SK-N-SH (cell line): ENCODE measurements around the gene TMUB1. TPM values are rescaled to one million over a fixed set of nuclear protein-coding genes. Genes with fewer than 3 reads are reported as not detected.

Experiments
- CTCF ChIA-PET: fragments of 300-600, 350-600 bp; formaldehyde crosslinking; extraction: SDS; loops from one replicate; lab custom pipeline; 2021; lab: Yijun Ruan, JAX
- POLR2A ChIA-PET: fragments of 350-600 bp; sonication (Branson Sonifier 250); formaldehyde crosslinking; extraction: SDS; loops from one replicate; lab custom pipeline; 2020; ENCODE audit warnings: antibody characterized with exemption, inconsistent platforms; lab: Yijun Ruan, JAX
- DNase-seq: peaks from one replicate; pipeline ENCODE4 v3.0.0; 2012
- H2AFZ ChIP-seq: fragments of 200-600 bp; sonication (generic); 2 replicates; pipeline ENCODE4 v1.8.1; 2016; ENCODE audit warnings: antibody characterized with exemption, mild to moderate bottlenecking, low read depth
- H3F3A ChIP-seq: fragments of 200-600 bp; sonication (generic); replicated peaks from 2 replicates; pipeline ENCODE3; 2016; ENCODE audit warnings: antibody characterized with exemption, mild to moderate bottlenecking; ENCODE audit not compliant: insufficient read depth
- H3K27ac ChIP-seq, 2 experiments: fragments of 200-500 bp in 1 of 2; fragments of 200-600 bp in 1 of 2; sonication (Bioruptor generic) in 1 of 2; sonication (generic), shearing (Covaris generic) in 1 of 2; 2 replicates each; pipeline versions ENCODE4 v1.5.1 to v1.6.1; 2014 to 2016; ENCODE audit warnings: low read depth in 2 of 2, inconsistent platforms in 1 of 2, low read length in 1 of 2, mild to moderate bottlenecking in 1 of 2, mixed read lengths in 1 of 2
- H3K27me3 ChIP-seq: fragments of 200-600 bp; sonication (generic), shearing (Covaris generic); 2 replicates; pipeline ENCODE4 v1.6.1; 2016; ENCODE audit warnings: mixed run types; ENCODE audit not compliant: insufficient read depth
- H3K36me3 ChIP-seq, 2 experiments: fragments of 200-500 bp in 1 of 2; fragments of 200-600 bp in 1 of 2; sonication (Bioruptor generic) in 1 of 2; sonication (generic) in 1 of 2; replicated peaks in 1 of 2; 2 replicates each; pipeline versions ENCODE3 to v1.5.1; 2014 to 2016; ENCODE audit warnings: low read length in 1 of 2, mild to moderate bottlenecking in 1 of 2; ENCODE audit not compliant: insufficient read depth in 2 of 2, control insufficient read depth in 1 of 2
- H3K4me1 ChIP-seq, 2 experiments: fragments of 200-500 bp in 1 of 2; fragments of 200-600 bp in 1 of 2; sonication (Bioruptor generic) in 1 of 2; sonication (generic), shearing (Covaris generic) in 1 of 2; 2 replicates each; pipeline versions ENCODE4 v1.5.1 to v1.6.1; 2014 to 2016; ENCODE audit warnings: low read depth in 1 of 2, low read length in 1 of 2, mixed run types in 1 of 2; ENCODE audit not compliant: insufficient read depth in 2 of 2, control insufficient read depth in 1 of 2
- H3K4me2 ChIP-seq: fragments of 200-600 bp; sonication (generic), shearing (Covaris generic); 2 replicates; pipeline ENCODE4 v1.6.1; 2017; ENCODE audit warnings: mixed run types
- H3K4me3 ChIP-seq, 2 experiments: fragments of 200-500 bp in 1 of 2; fragments of 200-600 bp in 1 of 2; sonication (Bioruptor generic) in 1 of 2; sonication (generic), shearing (Covaris generic) in 1 of 2; 2 replicates each; pipeline versions ENCODE4 v1.5.1 to v1.8.1; 2014 to 2016; ENCODE audit warnings: low read depth in 2 of 2, inconsistent platforms in 1 of 2, low read length in 1 of 2, mild to moderate bottlenecking in 1 of 2, mixed read lengths in 1 of 2, moderate library complexity in 1 of 2
- H3K79me2 ChIP-seq: fragments of 200-600 bp; sonication (generic); 2 replicates; pipeline ENCODE4 v1.8.1; 2017; ENCODE audit warnings: mild to moderate bottlenecking; ENCODE audit not compliant: insufficient read depth
- H3K9ac ChIP-seq: fragments of 200-600 bp; sonication (generic); 2 replicates; pipeline ENCODE4 v1.6.1; 2017; ENCODE audit warnings: mixed run types
- H3K9me2 ChIP-seq: fragments of 200-600 bp; sonication (generic); 2 replicates; pipeline ENCODE4 v1.6.1; 2017; ENCODE audit warnings: mixed run types
- H3K9me3 ChIP-seq: fragments of 200-600 bp; sonication (generic); 2 replicates; pipeline ENCODE4 v1.6.1; 2017; ENCODE audit warnings: mixed run types, mild to moderate bottlenecking, moderate library complexity
- H4K20me1 ChIP-seq: fragments of 200-600 bp; sonication (generic); 2 replicates; pipeline ENCODE4 v1.6.1; 2017; ENCODE audit warnings: mild to moderate bottlenecking, mixed run types; ENCODE audit not compliant: insufficient read depth
- EP300 ChIP-seq, 2 experiments: IDR thresholded peaks; 2 replicates each; pipeline versions ENCODE4 v1.4.0 to v1.6.1; 2012; ENCODE audit warnings: borderline replicate concordance in 1 of 2, low read depth in 1 of 2, low read length in 1 of 2
- EZH2phosphoT487 ChIP-seq: fragments of 200-600 bp; sonication (generic); IDR thresholded peaks from 2 replicates; pipeline ENCODE4 v1.6.1; 2017; ENCODE audit warnings: low read depth, mixed run types, mild to moderate bottlenecking, antibody characterized with exemption, moderate library complexity, borderline replicate concordance
- FOSL2 ChIP-seq: IDR thresholded peaks from 2 replicates; pipeline ENCODE4 v1.4.0; 2012; ENCODE audit warnings: low read depth, mild to moderate bottlenecking, moderate library complexity, borderline replicate concordance
- FOXJ3 ChIP-seq: sonication (generic); formaldehyde crosslinking; IDR thresholded peaks from 2 replicates; pipeline ENCODE4 v1.5.1; 2020; ENCODE audit warnings: mild to moderate bottlenecking, missing genetic modification reagents
- MXI1 ChIP-seq: IDR thresholded peaks from 2 replicates; pipeline ENCODE4 v1.6.1; 2012; ENCODE audit warnings: mild to moderate bottlenecking, low read depth, low read length, improper control_type of control experiment
- NFIC ChIP-seq: IDR thresholded peaks from 2 replicates; pipeline ENCODE4 v1.4.0; 2012; ENCODE audit warnings: borderline replicate concordance
- POLR2AphosphoS5 ChIP-seq: IDR thresholded peaks from 2 replicates; pipeline ENCODE4 v1.6.1; 2012; ENCODE audit warnings: low read depth, low read length
- RCOR1 ChIP-seq: fragments of 150-350 bp; IDR thresholded peaks from 2 replicates; pipeline ENCODE4 v1.6.1; 2017; ENCODE audit warnings: antibody characterized with exemption, low read length
- SIN3A ChIP-seq: IDR thresholded peaks from 2 replicates; pipeline ENCODE4 v1.6.1; 2012; ENCODE audit warnings: low read depth, mild to moderate bottlenecking, low read length, moderate library complexity, borderline replicate concordance
- SMC3 ChIP-seq: IDR thresholded peaks from 2 replicates; pipeline ENCODE4 v1.6.1; 2012; ENCODE audit warnings: low read depth, low read length, improper control_type of control experiment
- YY1 ChIP-seq: IDR thresholded peaks from 2 replicates; pipeline ENCODE4 v1.4.0; 2012; ENCODE audit warnings: low read depth, mild to moderate bottlenecking
- WGBS: methylation state at CpG from one replicate; pipeline ENCODE4 v1.1.6; 2017; ENCODE audit warnings: low lambda C conversion rate; 5-methylcytosine and 5-hydroxymethylcytosine counted together
- polyA plus RNA-seq, 3 experiments: library from polyadenylated mRNA; depleted of rRNA; stranded (reverse); fragments of >200 nt; gene quantifications; 2 replicates each; pipeline ENCODE4 v1.2.3, GENCODE V29; 2012
- TF ChIP-seq, protein P1 (sequence below): fragments of 200-600 bp; sonication (generic); IDR thresholded peaks from 2 replicates; pipeline ENCODE4 v1.6.1; 2017; ENCODE audit warnings: antibody characterized with exemption, mild to moderate bottlenecking, moderate library complexity
- TF ChIP-seq, protein P2 (sequence below): IDR thresholded peaks from 2 replicates; pipeline ENCODE4 v1.4.0; 2012; ENCODE audit warnings: low read depth
- TF ChIP-seq, protein P3 (sequence below): fragments of 150-350 bp; IDR thresholded peaks from 2 replicates; pipeline ENCODE4 v1.6.1; 2017; ENCODE audit warnings: antibody characterized with exemption, low read length, low read depth, borderline replicate concordance

The TMUB1 gene
- polyA plus RNA-seq, 1 of the 3 experiments (the other 2 are of a cell fraction): 60.6 TPM

GRCh38 chr7:151077705-151078232 is 5.5 kb downstream of the TMUB1 start:
- peaks cover 25 to 70% of the 10 kb centered on the region in 2 experiments for H3K36me3 ChIP-seq
- POLR2A ChIA-PET: interaction anchor here (1.1 kb wide), 1 partner anchor 9 kb away, joined by 3 read pairs; no protein-coding TSS in a partner anchor

DNA sequence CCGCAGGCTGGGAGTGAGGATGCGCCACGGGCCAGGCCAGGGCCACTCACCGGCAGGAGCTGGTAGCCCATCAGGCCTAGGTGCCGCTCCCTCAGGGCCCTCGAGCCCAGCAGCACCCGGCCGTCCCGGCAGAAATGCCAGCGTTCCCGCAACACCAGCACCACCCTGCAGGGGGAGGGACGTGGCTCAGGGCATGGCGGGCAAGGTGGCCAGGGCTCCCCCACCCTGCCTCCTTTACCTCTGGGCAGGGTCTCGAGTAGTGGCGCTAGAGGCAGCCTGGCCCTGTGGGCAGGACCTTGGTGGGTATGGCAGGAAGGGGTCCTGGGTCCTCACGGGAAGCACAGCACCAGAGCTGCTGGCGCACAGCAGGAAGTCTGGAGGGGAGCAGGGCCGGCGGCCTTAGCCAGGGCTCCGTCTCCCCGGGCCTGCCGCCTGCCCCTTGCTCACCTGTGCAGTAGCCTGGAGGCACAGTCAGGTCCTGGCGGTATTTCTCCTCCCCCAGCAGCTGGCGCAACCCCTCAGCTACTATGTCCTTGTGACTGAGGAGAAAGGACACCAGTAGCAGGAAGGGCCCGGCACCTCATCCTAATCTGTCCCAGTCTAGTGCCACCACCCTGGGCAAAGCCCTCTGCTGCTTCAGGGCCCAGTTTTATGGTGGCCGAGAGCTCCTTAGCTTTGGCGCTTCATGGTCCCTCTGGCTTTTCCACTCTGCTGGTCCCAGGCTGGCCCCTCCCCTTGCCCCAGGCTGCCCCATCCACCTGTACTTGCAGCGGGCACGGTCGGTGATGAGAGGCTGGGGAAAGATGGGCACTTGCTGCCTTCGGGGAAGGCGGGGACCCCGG is 6.2 kb downstream of the TMUB1 start:
- Histone ChIP-seq H3K4me3 (no peak overlapping the region), H3K36me3 (peaks cover 32 to 71% of the 10 kb centered on the region in 2 experiments), H3K4me2 (no peak overlapping the region), H4K20me1 (no peaks in the 10 kb centered on the region; the same call in 1 of the 2 replicates), H3K79me2 (peaks cover 41% of the 10 kb centered on the region), H3K4me1 (peaks cover 23 to 28% of the 10 kb centered on the region in 2 experiments), H3K27ac (peak overlapping the region in 1 of 2 experiments; percentile 32; a peak in 2 of 4 replicates), H3K9me3 (no peaks in the 10 kb centered on the region), H3K9ac (no peak overlapping the region), H2AFZ (no peak overlapping the region), H3K9me2 (no peaks in the 10 kb centered on the region), H3K27me3 (no peaks in the 10 kb centered on the region), H3F3A (peaks cover 43% of the 10 kb centered on the region)
- peak; percentile 61; the same call in 1 of the 2 replicates for TF ChIP-seq POLR2AphosphoS5
- TF ChIP-seq, protein P1, sequence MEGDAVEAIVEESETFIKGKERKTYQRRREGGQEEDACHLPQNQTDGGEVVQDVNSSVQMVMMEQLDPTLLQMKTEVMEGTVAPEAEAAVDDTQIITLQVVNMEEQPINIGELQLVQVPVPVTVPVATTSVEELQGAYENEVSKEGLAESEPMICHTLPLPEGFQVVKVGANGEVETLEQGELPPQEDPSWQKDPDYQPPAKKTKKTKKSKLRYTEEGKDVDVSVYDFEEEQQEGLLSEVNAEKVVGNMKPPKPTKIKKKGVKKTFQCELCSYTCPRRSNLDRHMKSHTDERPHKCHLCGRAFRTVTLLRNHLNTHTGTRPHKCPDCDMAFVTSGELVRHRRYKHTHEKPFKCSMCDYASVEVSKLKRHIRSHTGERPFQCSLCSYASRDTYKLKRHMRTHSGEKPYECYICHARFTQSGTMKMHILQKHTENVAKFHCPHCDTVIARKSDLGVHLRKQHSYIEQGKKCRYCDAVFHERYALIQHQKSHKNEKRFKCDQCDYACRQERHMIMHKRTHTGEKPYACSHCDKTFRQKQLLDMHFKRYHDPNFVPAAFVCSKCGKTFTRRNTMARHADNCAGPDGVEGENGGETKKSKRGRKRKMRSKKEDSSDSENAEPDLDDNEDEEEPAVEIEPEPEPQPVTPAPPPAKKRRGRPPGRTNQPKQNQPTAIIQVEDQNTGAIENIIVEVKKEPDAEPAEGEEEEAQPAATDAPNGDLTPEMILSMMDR: peak; percentile 57
- TF ChIP-seq SMC3: peak; percentile 25
- no peak for TF ChIP-seq EP300 (IDR thresholded peaks at IDR 0.05; ENCODE audit: borderline replicate concordance in 1 of 2, low read depth in 1 of 2, low read length in 1 of 2)
- TF ChIP-seq FOXJ3: 0 out of 2 replicates have a peak, but pooled peaks have one; percentile 19
- POLR2A ChIA-PET: interaction anchor here (1.1 to 1.3 kb wide), 2 partner anchors 9 to 10 kb away, joined by 3 read pairs; no protein-coding TSS in a partner anchor
- CTCF ChIA-PET: interaction anchor here (0.9 to 21.3 kb wide), 12 partner anchors 8 to 655 kb away, joined by 3 to 474 read pairs (median 4); partner anchors contain the start of genes CDK5, GBX1 and SLC4A2
- peak; percentile 85 for DNase-seq
- WGBS: 94% methylated on average over 18 of the region's 33 CpGs

More at GRCh38 chr7:151077705-151078232, 5.5 kb downstream of the TMUB1 start:
- Histone ChIP-seq H3K4me1 (peaks cover 25 to 35% of the 10 kb centered on the region in 2 experiments), H3K27me3 (no peaks in the 10 kb centered on the region), H3K9me3 (no peaks in the 10 kb centered on the region), H3K79me2 (peaks cover 44% of the 10 kb centered on the region), H3K27ac (peak overlapping the region in 1 of 2 experiments; percentile 8; a peak in 1 of 4 replicates), H3K4me2 (no peak overlapping the region), H3K9me2 (no peaks in the 10 kb centered on the region), H3F3A (peaks cover 36% of the 10 kb centered on the region), H2AFZ (no peak overlapping the region), H3K4me3 (no peak overlapping the region), H4K20me1 (no peaks in the 10 kb centered on the region; the same call in 1 of the 2 replicates), H3K9ac (no peak overlapping the region)
- 88% methylated on average over 10 of the region's 10 CpGs for WGBS
- CTCF ChIA-PET: interaction anchor here (1.1 to 21.3 kb wide), 9 partner anchors 9 to 656 kb away, joined by 3 to 474 read pairs (median 9); partner anchors contain the start of genes ABCB8, CDK5 and SLC4A2
- TF ChIP-seq YY1 (no peak), FOSL2 (no peak), EZH2phosphoT487 (no peak), RCOR1 (no peak), NFIC (no peak), SIN3A (no peak), SMC3 (no peak), MXI1 (no peak)
- TF ChIP-seq, protein P2, sequence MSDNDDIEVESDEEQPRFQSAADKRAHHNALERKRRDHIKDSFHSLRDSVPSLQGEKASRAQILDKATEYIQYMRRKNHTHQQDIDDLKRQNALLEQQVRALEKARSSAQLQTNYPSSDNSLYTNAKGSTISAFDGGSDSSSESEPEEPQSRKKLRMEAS: no peak
- TF ChIP-seq, protein P3, sequence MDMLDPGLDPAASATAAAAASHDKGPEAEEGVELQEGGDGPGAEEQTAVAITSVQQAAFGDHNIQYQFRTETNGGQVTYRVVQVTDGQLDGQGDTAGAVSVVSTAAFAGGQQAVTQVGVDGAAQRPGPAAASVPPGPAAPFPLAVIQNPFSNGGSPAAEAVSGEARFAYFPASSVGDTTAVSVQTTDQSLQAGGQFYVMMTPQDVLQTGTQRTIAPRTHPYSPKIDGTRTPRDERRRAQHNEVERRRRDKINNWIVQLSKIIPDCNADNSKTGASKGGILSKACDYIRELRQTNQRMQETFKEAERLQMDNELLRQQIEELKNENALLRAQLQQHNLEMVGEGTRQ: no peak
- DNase-seq: no peak
